Measurements from ENCODE around the gene RAPSN.

- TF ChIP-seq CTCF (IDR thresholded peaks at IDR 0.05; ENCODE audit: low read depth, low read length, poor library complexity, severe bottlenecking) (no peak), EZH2phosphoT487 (IDR thresholded peaks at IDR 0.05; ENCODE audit: borderline replicate concordance, low read length) (no peak)
Observed at GRCh38 chr11:47409440-47410369, 39.2 kb downstream of the RAPSN start.
